GM18519 (cell line): Measurements from ENCODE around the gene PDCD2L.
"Not testable (repeated sequence)": the region's sequence is repeated elsewhere in the genome, so short reads cannot be mapped to it uniquely, and the experiment has no call there.

Source experiments
- ATAC-seq: cut with Tn5 transposase; IDR thresholded peaks from one replicate; pipeline ENCODE4 v1.9.1; 2021; ENCODE audit warnings: mild to moderate bottlenecking, moderate library complexity; ENCODE audit not compliant: unreplicated experiment, low FRiP score

Gene PDCD2L

GRCh38 chr19:34373601-34374288 lies 30.5 kb upstream of the PDCD2L start:
- no peak for ATAC-seq

DNA sequence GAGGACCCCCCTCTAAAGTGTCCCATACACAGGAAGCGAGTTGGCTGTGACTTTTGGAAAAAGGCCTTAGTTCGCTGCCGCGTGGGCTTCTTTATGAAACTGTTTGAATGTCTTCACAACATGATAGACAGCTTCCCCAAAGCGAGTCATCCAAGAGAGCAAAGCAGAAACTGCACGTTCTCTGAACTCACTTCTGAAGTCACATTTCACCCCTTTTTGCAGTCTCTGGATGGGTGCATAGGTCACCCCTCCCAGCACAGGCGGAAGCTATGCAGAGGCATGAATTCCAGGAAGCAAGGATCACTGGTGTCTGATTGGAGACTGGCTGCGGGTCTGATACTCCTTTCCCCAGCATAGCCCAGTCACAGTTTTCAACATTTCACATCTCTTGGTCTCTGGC lies 28.6 kb upstream of the PDCD2L start:
- no peak for ATAC-seq

- no peak for ATAC-seq
These were observed 23.5 kb upstream of the PDCD2L start for GRCh38 chr19:34380639-34381241.

- ATAC-seq = no peak
These were observed 22.6 kb upstream of the PDCD2L start for GRCh38 chr19:34381399-34382251.

DNA sequence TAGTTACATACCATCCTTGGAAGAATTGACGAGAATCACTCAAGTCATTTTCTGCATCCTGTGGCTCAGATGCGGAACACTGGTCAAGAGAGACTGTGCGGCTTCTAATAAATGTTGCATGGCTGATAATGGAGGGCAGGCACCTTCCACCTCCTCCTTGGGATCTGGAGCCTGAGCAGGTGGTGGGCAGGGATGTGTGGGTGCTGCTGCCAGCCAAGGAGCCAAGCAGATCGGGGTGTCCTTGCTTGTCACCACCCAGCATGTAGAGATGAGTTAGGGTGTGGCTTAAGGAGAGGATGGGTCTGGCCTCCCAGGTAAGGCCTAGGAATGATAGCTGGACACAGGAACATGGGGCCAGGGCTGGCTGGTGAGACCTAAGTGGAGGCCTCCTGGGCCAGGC lies 21.7 kb upstream of the PDCD2L start:
- no peak for ATAC-seq

- ATAC-seq = no peak
These were observed 20.6 kb upstream of the PDCD2L start for GRCh38 chr19:34383599-34383998.

DNA sequence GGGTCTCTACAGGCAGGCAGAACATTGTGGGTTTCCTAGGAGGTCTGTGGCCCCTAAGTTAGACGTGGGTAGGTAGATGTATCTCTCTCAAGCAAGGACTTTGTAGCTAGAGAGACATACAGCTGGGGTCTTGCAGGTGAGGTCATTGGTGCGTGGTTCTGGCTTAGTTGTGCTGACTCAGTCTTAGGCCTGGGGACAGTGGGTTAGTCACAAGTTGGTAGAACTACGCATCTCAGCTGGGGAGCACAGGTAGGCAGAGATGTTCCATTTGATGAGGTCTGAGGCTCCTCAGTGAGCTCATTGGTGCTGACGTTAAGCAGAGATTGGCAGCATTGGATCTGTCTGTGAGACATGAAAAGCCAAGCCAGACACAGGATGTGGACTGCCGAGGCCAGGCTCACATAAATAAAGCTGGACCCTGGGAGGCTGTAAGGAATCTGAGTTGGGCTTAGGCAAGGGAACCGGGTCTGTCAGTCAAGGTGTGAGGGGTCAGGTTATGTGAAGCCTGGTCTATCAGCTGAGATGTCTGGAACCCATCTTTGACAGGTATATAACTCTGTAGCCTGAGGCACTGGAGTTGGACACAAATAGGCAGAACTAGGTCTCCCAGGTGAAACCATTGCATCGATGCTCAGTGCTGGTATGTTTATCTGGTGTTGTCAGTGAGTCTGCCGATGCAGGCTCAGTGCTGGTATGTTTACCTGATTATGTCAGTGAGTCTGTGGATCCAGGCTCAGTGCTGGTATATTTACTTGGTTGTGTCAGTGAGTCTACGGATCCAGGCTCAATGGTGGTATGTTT lies 17.4 kb upstream of the PDCD2L start:
- no peak for ATAC-seq

- no peak for ATAC-seq
These were observed 16.8 kb upstream of the PDCD2L start for GRCh38 chr19:34387446-34387810.

DNA sequence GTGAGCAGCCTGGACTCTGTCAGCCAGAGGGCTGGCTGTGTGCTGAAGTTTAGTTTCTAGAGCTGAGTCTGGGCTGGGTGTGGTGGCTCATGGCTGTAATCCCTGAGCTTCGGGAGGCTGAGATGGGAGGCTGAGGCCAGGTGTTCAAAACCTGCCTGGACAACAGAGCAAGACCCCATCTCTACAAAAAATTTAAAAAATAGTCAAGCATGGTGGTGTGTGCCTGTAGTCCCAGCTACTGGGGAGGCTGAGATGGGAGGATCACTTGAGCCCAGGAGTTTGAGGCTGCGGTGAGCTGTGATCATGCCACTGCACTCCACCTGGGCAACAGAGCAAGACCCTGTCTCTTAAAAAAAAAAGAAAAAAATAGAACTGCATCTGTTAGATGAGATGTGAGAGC lies 15.5 kb upstream of the PDCD2L start:
- ATAC-seq = not testable (repeated sequence)

- no peak for ATAC-seq
These were observed 12.4 kb upstream of the PDCD2L start for GRCh38 chr19:34391813-34392212.

DNA sequence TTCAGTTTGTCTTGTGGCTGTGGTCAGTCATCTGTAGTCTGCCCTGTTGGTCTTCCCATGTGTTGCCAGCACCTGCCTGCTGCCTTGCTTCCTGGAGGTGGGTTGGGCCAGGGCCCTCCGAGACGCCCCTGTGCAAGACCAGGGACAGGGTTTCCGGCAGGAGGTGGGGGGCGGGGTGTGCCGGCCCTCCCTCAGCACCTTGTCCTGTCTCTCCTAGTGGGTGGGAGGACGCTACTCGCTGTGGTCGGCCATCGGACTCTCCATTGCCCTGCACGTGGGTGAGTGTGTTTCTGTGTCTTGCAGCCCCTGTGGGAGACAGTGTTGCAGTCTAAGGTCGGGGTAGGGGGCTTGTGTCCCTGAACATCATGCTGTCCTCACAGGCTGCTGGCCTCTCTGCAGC lies 11.2 kb upstream of the PDCD2L start:
- ATAC-seq = no peak

DNA sequence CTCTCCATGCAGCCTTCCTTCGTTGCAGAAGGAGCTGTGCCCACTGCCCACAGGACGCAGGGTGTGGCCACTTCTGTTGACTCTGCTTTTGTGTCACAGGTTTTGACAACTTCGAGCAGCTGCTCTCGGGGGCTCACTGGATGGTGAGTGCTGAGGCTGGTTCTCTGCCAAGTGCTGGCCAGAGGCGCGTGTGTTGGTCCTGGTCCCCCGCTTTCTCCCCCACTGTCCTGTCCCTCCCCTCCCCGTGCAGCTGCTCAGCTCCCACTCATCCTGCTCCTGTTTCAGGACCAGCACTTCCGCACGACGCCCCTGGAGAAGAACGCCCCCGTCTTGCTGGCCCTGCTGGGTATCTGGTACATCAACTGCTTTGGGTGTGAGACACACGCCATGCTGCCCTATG lies 10.6 kb upstream of the PDCD2L start:
- no peak for ATAC-seq

GRCh38 chr19:34397853-34398252 lies 6.3 kb upstream of the PDCD2L start:
- no peak for ATAC-seq

DNA sequence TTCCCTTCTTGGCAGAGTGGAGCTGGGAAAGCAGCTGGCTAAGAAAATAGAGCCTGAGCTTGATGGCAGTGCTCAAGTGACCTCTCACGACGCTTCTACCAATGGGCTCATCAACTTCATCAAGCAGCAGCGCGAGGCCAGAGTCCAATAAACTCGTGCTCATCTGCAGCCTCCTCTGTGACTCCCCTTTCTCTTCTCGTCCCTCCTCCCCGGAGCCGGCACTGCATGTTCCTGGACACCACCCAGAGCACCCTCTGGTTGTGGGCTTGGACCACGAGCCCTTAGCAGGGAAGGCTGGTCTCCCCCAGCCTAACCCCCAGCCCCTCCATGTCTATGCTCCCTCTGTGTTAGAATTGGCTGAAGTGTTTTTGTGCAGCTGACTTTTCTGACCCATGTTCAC lies 4.3 kb upstream of the PDCD2L start:
- ATAC-seq = no peak

GRCh38 chr19:34400844-34401243 lies 3.4 kb upstream of the PDCD2L start:
- not testable (repeated sequence) for ATAC-seq

DNA sequence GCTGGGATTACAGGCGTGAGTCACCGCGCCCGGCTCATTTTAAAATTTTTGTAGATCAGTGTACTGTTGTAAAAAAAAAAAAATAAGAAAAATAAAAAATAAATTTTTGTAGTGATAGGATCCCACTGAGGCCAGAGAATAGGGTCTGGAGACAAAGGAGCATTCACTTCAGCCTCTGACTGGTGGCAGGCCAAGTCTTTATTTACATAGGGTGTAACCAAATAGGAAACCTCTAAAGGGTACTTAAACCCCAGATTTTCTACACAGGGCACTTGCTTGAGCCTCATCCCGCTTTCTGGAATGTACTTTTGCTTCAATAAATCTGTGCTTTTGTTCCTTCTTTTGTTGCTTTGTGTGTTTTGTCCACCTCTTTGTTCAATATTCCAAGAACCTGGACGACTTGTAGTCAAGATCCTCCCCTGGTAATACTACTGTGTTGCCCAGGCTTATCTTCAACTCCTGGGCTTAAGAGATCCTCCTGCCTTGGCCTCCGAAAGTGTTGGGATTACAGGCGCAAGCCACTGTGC lies 2.1 kb upstream of the PDCD2L start:
- no peak for ATAC-seq

DNA sequence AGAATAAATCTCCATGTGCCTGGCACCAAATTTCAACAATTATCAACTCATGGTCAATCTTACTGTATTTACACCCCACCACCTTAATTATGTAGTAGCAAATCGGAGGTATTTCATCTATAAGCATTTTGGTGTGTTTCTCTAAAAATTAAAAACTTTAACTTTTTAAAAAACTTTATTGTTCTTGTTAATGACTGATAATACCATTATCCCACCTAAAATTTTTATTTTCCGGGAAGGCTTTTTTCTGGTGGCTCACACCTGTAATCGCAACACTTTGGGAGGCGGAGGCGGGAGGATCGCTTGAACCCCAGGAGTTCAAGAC lies 453 bp upstream of the PDCD2L start:
- no peak for ATAC-seq

DNA sequence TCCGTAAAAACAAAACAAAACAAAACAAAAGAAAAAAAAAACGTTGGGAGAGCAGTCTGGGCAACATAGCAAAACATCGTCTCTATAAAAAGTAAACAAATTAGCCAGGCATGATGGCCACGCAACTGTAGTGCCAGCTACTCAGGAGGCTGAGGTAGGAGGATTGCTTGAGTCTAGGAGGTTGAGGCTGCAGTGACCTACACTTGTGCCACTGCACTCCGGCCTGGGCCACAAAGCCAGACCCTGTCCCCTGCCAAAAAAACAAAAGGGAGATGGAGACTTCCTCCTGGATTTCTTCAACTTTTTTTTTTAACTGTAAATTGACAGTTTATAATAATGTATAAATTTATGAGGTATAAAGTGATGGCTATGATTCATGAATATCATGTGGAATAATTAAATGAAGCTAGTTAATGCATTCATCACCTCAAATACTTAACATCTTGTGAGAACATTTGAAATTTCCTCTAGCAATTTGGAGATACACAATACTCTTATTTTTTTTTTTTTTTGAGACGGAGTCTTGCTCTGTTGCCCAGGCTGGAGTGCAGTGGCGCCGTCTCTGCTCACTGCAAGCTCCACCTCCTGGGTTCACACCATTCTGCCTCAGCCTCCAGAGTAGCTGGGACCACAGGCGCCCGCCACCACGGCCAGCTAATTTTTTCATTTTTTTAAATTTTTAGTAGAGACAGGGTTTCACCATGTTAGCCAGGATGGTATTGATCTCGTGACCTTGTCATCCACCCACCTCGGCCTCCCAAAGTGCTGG lies 1.9 kb downstream of the PDCD2L start:
- no peak for ATAC-seq

- ATAC-seq = no peak
These were observed 4.2 kb downstream of the PDCD2L start for GRCh38 chr19:34408411-34408810.
